Measurements from ENCODE around the gene SPTBN2. TPM values are rescaled to one million over a fixed set of nuclear protein-coding genes. Genes with fewer than 3 reads are reported as not detected.

The SPTBN2 gene
- total RNA-seq (2014; rRNA removed; shearing (Covaris generic)), result 2.1 and 11.4 TPM in 2 replicates

- DNase-seq (ENCODE audit: low read depth), result no peak
Measured at GRCh38 chr11:66728693-66729385, at the start of gene SPTBN2. SPTBN2 (minus strand) TSS chr11:66729216; CDS start chr11:66721240, 7,976 bp downstream.

- DNase-seq (ENCODE audit: low read depth), result no peak
Measured at GRCh38 chr11:66768818-66769217, 39.8 kb upstream of the SPTBN2 start.

- no peak for DNase-seq (ENCODE audit: low read depth)
Measured at GRCh38 chr11:66768088-66768521, 39.1 kb upstream of the SPTBN2 start.

GRCh38 chr11:66767666-66768065 lies 38.6 kb upstream of the SPTBN2 start:
- DNase-seq (ENCODE audit: low read depth), result no peak

DNA sequence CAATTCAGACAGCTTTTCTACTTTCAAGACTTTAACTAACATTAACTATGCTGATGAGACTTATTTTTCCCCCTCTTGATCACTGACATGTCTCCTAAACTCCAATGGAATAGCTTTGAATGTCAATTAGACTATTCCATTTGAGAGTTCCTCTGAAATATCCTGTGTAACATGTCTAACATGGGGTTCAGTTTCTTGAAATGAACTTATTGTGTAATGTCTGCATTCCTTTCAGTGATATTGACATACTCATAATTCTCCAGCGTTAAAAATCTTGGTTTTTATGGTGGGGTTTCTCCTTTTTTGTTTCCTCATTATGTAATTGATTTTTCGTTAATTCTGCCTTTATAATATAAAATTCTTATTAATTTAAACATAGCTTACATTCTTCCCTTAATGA lies 37.7 kb upstream of the SPTBN2 start:
- DNase-seq (ENCODE audit: low read depth), result no peak

- no peak for DNase-seq (ENCODE audit: low read depth)
Measured at GRCh38 chr11:66762088-66762487, 33.1 kb upstream of the SPTBN2 start.

DNA sequence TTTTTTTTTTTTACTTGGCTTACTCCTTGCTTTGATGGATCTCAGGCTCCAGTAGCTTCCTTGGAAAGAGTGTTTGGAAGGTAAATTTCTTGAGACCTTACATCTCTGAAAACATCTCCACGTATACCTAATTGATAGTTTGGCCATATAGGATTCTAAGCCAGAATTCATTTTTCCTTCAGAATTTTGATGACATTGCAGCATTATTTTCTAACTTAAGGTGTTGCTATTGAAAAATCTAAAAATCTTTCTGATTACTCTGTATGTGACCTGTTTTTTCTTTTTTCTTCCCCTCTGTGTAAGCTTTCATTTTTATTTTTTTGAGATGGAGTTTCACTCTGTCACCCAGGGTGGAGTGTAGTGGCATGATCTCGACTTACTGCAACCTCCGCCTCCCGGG lies 23.1 kb upstream of the SPTBN2 start:
- no peak for DNase-seq (ENCODE audit: low read depth)

DNA sequence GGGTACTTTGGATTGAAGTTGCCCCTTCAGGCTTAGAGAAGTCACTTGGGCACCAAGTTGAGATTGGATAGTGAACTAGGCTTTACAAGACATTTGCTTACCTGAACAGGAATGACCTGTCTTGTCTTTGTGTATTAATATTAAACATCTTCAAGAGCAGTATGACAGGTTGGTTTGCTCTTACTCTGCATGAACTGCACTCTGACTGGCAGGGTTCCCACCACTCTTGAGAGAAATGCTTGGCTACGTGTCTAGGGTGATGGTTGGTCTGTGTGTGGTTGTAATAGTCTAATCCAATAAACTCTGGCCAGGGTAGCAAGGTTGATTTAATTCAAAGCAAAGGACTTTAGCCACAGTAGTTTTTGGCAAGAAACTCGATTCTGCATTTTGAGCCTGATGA lies 20.1 kb upstream of the SPTBN2 start:
- no peak for DNase-seq (ENCODE audit: low read depth)

- DNase-seq (ENCODE audit: low read depth), result no peak
Measured at GRCh38 chr11:66747480-66747879, 18.5 kb upstream of the SPTBN2 start.

- DNase-seq (ENCODE audit: low read depth), result no peak
Measured at GRCh38 chr11:66745356-66746235, 16.6 kb upstream of the SPTBN2 start.

DNA sequence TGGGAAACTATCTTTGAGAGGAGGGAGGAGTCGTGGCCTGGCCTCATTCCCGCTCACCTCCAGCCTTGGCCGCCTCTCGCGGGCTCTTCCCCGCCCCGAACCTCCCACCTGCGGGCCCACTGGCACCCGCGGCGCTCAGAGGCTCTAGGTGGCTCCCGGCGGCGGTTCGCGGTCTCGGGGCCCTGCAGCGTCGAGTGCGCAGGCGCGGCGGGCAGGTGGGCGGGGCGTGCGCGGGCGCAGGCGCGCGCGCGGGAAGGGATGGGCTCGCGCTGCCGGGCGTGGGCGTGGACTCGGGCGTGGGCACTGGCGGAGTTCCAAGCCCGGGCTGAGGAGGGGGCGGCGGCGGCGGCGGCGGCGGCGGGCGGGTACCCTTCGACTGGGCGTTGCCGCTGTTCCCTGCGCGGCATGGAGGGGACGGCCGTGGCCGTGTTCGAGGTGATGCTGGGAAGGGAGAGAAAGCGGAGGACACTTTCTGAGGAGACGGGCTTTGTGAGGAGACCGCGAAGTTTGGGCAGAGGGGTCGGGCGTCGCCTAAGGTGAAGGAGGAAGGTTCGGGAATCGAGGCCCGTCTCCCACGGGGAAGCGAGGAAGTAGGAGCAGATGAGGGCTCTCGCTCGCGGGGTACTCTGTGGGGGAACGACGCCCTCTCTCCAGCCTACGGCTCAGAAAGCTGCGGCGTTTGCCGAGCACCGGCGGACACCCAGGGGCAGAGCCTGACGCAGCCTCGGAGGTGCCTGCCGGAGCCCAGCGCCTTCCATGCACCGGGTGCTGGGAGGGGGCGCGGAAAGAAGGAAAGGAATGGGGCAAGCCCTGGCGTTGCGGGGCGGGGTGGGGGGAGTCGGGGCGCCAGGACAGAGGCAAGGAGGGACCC lies 15.7 kb upstream of the SPTBN2 start:
- peak; percentile 83 for DNase-seq (ENCODE audit: low read depth)

- DNase-seq (ENCODE audit: low read depth), result no peak
Measured at GRCh38 chr11:66743271-66743968, 14.4 kb upstream of the SPTBN2 start.

DNA sequence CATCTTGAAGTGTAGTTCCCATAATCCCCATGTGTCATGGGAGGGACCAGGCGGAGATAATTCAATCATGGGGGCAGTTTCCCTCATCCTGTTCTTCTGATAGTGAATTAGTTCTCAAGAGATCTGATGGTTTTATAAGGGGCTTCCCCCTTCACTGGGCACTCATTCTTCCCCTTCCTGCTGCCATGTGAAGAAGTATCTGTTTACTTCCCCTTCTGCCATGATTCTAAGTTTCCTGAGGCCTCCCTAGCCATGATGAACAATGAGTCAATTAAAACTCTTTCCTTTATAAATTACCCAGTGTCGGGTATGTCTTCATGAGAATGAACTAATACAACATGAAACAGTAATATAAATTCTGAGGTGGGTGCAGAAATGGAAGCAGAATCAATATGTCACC lies 12.1 kb upstream of the SPTBN2 start:
- DNase-seq (ENCODE audit: low read depth), result no peak

DNA sequence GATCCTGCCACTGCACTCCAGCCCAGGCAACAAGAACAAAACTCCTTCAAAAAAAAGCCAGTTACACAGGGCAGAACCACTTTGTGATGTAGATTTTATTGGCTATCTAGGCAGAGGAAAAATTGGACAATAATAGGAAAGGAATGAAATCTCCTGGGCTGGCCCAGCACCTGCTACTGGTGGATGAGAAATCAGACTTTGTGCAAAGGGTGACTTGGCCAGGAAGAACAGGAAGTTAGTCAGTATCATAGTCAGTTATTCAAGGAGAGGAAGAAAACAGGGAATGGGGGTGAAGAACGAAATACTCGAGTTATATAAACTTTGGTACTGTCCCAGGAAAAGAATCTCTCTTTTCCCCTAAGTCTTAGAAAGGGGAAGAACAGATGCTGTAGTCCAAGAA lies 11.0 kb upstream of the SPTBN2 start:
- DNase-seq (ENCODE audit: low read depth), result peak; percentile 63

DNA sequence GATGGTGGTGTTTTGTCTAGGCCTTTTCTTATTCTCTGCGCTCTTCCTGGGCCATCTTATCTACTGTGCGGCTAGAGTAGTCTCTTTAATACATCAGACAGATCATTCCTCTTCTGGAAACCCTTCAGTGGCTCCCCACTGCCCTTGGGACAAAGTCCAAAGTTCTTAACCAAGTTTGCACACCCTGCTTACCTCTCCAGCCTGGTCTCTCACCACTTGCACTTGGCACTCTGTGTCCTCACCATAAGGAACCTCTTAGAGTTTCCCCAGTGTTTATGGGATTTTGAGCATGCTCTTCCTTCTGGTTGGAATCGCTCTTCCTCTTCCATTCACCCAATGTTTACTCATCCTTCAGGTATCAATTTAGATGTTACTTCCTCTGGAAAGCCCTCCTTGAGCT lies 5.2 kb upstream of the SPTBN2 start:
- DNase-seq (ENCODE audit: low read depth), result no peak

DNA sequence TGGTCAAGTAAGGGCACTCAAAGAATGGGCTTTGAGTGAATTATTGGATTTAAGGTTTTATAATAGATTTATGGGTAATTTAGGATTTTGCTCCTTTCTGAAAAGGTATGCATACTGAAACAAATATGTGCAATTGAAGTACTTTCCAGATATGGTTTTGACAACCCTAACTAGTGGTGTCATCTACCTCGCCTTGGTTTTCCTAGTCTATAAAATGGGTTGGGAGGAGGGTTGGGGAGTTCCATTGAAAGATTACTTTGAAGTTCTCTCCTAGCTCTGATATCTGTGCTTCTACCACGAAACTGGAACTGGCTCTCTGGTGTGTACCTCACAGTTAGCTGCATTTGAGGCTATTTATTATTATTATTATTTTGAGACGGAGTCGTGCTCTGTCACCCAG lies 431 bp upstream of the SPTBN2 start:
- no peak for DNase-seq (ENCODE audit: low read depth)

DNA sequence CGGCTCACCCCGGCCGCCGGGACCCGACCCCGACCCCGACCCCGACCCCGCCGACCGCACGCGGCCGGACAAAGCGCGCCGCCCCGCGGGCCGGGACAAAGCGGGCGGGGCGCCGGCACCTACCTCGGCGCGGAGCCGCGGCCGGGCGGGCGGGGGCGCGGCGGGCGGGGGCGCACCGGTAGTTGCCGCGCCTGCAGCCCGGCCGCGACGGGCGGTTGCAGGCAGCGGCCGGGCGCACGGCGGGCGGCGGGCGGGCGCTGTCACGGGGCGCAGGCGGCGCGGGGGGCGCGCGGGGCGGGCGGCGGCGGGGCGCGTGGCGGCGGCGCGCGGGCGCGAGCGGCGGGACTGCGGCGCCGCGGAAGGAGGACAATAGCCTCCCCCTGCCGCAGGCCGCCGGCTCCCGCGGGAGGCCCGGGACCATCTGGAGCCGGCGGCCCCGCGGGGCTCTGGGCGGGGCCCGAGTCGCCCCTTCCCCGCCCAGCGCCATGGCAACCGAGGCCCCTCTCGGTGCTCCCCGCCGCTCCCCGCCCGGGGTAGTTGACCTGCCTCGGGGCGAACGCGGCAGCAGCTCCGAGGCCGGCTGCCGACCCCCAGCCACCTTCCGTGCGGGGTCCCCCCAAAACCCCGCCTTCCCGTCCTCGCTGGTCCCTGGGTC lies 851 bp downstream of the SPTBN2 start:
- DNase-seq (ENCODE audit: low read depth), result no peak

- DNase-seq (ENCODE audit: low read depth), result no peak
Measured at GRCh38 chr11:66727282-66728037, 1.6 kb downstream of the SPTBN2 start.

DNA sequence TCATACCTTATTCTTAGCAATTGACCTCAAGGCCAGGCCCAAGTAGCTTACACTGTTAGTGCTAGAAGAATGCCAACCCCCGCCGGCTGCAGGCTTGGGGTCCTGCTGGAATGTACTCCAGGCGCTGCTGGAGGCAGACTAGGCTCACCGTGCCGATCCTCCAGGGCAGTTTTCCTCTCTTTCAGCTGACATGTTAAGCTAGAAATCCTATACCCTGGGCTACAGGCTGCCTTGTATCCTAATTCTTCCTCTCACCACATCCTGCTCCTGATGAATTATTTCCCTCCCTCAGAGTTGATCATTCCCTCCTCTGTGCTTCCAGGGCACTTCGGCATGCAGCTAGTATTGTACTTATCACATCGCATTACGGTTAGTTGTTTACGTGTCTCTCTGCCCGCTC lies 3.4 kb downstream of the SPTBN2 start:
- no peak for DNase-seq (ENCODE audit: low read depth)

GRCh38 chr11:66725114-66725513 lies 3.9 kb downstream of the SPTBN2 start:
- DNase-seq (ENCODE audit: low read depth), result no peak

All from M059J (cell line).